Measurements from ENCODE around the gene ZNF576.

The ZNF576 gene

DNA sequence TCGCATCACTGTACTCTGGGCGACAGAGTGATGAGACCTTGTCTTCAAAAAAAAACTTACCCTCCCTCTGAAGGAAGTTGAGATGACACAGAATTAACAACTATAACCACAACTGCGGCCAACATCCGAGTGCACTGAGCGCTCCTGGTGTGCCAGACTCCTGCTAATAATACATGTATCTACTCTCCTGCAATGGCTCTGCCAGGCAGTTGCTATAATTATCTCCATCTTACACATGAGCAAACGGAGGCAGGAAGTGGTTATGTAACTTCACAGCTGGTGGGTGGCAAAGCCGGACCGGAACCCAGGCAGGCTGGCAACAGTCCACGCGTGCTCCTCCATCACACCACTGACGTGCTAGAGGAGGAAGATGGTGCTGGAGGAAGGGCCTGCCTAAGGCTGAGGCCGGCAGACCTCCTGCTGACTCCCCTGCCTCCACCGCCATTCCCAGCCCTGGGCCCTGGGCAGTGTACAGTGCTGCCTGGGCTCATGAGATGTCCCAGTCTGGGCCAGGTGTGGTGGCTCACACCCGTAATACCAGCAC lies 33.6 kb upstream of the ZNF576 start:
- peaks cover 40% of the 10 kb centered on the region for H3K36me3 Mint-ChIP-seq (ENCODE audit: insufficient read depth)
- ATAC-seq (replicated peaks) (peak; percentile 94), DNase-seq (peak; percentile 82)
- H3K27me3 Mint-ChIP-seq: no peaks in the 10 kb centered on the region
- H3K4me1 Mint-ChIP-seq (ENCODE audit: low read depth in 2 of 2): peaks cover 43 to 54% of the 10 kb centered on the region in 2 donors
- peak overlapping the region; percentile 62 to 75 for H3K4me3 Mint-ChIP-seq
- H3K9me3 Mint-ChIP-seq: no peaks in the 10 kb centered on the region
- peak overlapping the region; percentile 92 to 98 for H3K27ac Mint-ChIP-seq

DNA sequence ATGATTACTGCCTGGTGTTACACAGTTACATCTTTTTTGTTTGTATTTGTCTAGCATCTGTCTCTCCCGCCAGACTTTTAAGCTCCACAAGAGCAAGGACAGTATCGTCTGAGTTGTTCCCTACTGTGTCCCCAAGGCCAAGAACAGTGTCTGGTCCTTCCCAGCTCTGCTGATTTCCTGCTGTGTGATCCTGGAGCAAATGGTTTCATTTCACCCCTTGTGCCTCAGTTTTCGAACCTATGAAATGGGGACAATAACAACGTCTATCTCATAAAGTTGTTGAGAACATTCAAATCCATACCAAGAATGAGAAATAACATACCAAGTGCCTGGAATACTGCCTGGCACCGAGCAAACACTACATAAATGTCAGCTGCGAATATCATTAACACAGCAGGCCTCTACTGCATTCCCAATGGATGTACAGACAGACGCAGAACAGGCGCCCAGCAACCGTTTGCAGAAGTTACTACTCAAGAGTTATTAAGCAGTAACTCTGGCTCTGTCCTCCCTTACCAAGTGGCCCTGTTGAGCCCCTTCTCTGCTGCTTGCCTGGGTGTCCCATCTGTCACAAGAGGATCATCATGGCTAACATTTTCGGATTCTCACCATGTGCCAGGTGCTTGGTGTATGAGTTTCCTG lies 32.5 kb upstream of the ZNF576 start:
- Mint-ChIP-seq H3K9me3 (no peaks in the 10 kb centered on the region), H3K36me3 (ENCODE audit: insufficient read depth) (peaks cover 40% of the 10 kb centered on the region), H3K4me1 (ENCODE audit: low read depth in 2 of 2) (peaks cover 43 to 54% of the 10 kb centered on the region in 2 donors), H3K27ac (peak overlapping the region; percentile 92 to 98), H3K4me3 (peak overlapping the region; percentile 4 to 42), H3K27me3 (no peaks in the 10 kb centered on the region)
- DNase-seq (no peak), ATAC-seq (replicated peaks) (no peak)

DNA sequence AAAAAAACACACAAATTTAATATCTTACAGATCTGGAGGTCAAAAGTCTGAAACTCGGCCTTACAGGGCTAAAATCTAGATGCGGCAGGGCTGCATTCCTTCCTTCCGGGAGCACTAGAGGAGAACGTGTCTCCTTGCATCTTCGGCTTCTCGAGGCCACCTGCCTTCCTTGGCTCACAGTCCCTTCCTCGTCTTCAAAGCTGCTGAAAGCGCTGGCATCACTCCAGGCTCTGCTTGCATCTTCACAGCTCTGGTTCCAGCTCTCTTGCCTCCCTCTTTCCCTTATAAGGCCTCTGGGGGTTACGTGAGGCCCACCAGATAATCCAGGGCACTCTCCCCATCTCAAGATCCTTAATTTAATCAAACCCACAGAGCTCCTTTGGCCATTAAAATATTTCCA lies 31.6 kb upstream of the ZNF576 start:
- H3K36me3 Mint-ChIP-seq (ENCODE audit: insufficient read depth): peaks cover 36% of the 10 kb centered on the region
- ATAC-seq (replicated peaks) (no peak), DNase-seq (no peak)
- no peaks in the 10 kb centered on the region for H3K27me3 Mint-ChIP-seq
- no peaks in the 10 kb centered on the region for H3K9me3 Mint-ChIP-seq
- H3K4me1 Mint-ChIP-seq (ENCODE audit: low read depth in 2 of 2): peaks cover 43 to 62% of the 10 kb centered on the region in 2 donors
- no peak overlapping the region for H3K4me3 Mint-ChIP-seq
- peak overlapping the region in 1 of 2 donors; percentile 98 for H3K27ac Mint-ChIP-seq

DNA sequence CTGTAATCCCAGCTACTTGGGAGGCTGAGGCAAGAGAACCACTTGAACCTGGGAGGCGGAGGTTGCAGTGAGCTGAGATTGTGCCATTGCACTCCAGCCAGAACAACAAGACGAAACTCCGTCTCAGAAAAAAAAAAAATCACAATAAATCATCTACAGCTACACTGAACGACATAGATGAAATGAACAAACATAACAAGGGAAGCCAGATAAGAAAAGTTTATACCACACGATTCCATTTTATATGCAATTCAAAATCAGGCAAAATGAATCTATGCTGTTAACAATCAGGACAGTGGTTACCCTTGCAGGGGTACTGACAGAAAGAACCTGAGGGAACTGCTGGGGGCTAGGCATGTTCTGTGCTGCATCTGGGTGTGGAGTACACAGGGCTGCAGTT lies 26.7 kb upstream of the ZNF576 start:
- H3K4me3 Mint-ChIP-seq: no peak overlapping the region
- peaks cover 18% of the 10 kb centered on the region for H3K36me3 Mint-ChIP-seq (ENCODE audit: insufficient read depth)
- ATAC-seq (replicated peaks) (no peak), DNase-seq (no peak)
- H3K27ac Mint-ChIP-seq: peak overlapping the region; percentile 46 to 51
- peaks cover 23 to 39% of the 10 kb centered on the region in 2 donors for H3K4me1 Mint-ChIP-seq (ENCODE audit: low read depth in 2 of 2)
- H3K9me3 Mint-ChIP-seq: no peaks in the 10 kb centered on the region
- H3K27me3 Mint-ChIP-seq: no peaks in the 10 kb centered on the region

DNA sequence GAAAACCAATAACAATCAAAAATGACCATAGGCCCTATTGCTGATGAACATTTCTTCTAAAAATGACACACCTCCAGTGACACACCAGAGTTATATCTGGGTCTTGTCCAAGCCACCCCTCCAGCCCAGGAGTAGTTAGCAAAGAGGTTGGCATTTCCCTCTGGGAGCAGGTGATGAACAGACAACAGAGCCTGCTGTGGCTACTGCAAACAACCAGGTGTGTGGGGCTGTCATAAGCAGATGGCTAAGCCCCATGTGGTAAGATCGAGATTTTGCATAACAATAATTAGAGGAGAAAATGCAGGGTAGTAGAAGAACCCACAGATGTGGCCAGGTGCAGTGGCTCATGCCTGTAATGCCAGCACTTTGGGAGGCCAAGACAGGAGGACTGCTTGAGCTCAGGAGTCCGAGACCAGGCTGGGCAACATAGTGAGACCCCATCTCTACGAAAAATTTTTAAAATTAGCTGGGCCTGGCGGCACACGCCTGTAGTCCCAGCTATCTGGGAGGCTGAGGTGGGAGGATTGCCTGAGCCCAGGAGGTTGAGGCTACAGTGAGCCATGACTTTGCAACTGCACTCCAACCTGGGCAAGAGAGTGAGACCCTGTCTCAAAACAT lies 26.1 kb upstream of the ZNF576 start:
- H3K4me3 Mint-ChIP-seq: no peak overlapping the region
- H3K27ac Mint-ChIP-seq: peak overlapping the region; percentile 46 to 51
- peaks cover 23% of the 10 kb centered on the region for H3K36me3 Mint-ChIP-seq (ENCODE audit: insufficient read depth)
- no peak for DNase-seq
- ATAC-seq (replicated peaks): no peak
- peaks cover 25 to 40% of the 10 kb centered on the region in 2 donors for H3K4me1 Mint-ChIP-seq (ENCODE audit: low read depth in 2 of 2)
- no peaks in the 10 kb centered on the region for H3K27me3 Mint-ChIP-seq
- H3K9me3 Mint-ChIP-seq: no peaks in the 10 kb centered on the region

DNA sequence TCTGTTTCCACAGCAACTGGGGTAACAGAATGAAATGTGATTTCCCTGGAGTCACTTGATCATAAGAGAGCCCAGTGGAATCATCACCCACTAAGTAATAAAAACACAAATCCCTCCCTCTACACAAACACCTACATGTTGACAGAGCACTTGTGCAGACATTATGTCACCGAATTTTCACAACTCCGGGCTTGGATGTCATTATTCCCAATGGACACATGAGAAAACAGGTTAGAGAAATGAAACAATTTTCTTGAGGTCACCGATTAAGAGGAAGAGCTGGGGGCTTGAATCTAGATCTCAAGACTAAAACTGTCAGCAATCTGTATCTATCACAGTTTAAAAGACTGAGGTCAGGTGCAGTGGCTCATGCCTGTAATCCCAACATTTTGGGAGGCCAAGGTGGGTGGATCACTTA lies 24.2 kb upstream of the ZNF576 start:
- DNase-seq (no peak), ATAC-seq (replicated peaks) (no peak)
- H3K27me3 Mint-ChIP-seq: no peaks in the 10 kb centered on the region
- no peak overlapping the region for H3K27ac Mint-ChIP-seq
- H3K4me1 Mint-ChIP-seq (ENCODE audit: low read depth in 2 of 2): peaks cover 25 to 44% of the 10 kb centered on the region in 2 donors
- H3K36me3 Mint-ChIP-seq (ENCODE audit: insufficient read depth): peaks cover 24% of the 10 kb centered on the region
- no peak overlapping the region for H3K4me3 Mint-ChIP-seq
- H3K9me3 Mint-ChIP-seq: no peaks in the 10 kb centered on the region

DNA sequence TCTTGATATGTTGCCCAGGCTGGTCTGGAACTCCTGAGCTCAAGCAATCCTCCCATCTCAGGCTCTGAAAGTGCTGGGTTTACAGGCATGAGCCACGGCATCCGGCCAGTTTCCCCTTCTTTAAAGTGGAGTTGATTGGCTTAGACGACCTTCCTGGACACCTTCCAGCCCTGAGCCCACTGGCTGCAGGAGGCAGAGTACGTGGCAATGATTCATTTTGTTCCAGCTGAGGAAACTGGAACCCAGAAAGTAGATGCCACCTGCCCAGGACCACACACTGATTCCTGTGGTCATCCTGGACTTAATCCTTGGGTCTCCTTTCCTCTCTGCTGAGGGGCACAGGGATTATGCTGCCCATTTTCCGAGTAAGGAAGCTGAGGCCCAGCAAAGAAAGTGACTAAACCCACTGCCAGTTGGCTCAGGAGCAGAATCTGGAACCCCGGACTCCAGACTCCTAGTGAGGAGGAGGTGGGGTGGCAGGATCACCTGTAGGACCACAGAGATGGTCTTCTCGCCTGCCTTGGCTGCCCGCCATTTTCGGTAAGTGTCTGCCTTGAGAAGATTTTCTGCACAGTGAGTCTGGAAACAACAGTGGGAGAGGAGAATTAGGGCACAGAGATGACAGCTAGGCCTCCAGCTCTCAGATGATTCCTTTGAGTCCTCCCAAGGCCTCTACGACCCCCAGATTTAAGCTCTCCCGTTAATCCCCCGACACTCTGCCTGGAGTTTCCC lies 21.8 kb upstream of the ZNF576 start:
- ATAC-seq (replicated peaks) (no peak), DNase-seq (no peak)
- Mint-ChIP-seq H3K9me3 (no peaks in the 10 kb centered on the region), H3K4me3 (peak overlapping the region; percentile 98), H3K36me3 (ENCODE audit: insufficient read depth) (peaks cover 18% of the 10 kb centered on the region), H3K4me1 (ENCODE audit: low read depth in 2 of 2) (peaks cover 32 to 39% of the 10 kb centered on the region in 2 donors), H3K27me3 (no peaks in the 10 kb centered on the region), H3K27ac (peak overlapping the region; percentile 99 to 100)

DNA sequence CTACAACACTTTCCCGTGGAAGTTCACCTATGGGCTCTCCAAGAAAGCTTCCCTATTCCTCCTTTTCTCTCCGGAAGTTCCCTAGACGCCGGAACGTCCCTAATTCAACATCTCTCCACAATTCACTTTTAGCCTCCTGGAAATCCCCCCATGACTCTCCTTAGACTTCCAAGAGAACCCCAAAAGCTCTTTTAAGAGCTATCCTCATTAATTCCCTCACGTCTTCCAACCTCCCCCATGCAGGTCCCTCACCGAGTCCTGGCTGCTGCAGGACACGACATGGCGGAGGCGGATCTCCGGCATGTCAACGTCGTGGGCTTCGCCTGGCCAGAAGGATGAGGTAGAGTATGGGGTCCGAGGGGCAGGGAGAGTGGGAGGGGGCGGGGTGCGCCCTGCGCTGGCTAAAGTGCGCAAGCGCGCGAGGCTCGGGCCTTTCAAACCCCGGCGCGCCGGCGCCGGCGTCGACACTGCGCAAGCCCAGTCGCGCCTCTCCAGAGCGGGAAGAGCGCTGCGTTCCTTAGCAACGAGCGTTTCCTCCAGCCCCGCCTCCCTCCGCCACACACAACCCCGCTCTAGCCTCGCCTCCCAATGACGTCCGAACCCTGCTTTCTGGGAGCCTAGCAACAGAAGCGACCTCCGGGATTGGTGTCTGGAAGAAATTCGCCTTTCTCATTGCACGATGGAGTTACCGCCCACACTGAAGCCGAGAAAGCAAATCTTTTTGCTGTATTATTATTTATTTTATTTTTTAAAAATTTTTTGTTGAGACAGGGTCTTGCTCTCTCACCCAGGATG lies 21.0 kb upstream of the ZNF576 start, which contains the start of the genes PINLYP and XRCC1:
Gene PINLYP (plus strand): TSS at position 646 of the 795 bp plus-strand sequence. CDS start 1,391 bp downstream, outside the sequence.
Gene XRCC1 (minus strand): TSS at position 372 of the 795 bp plus-strand sequence. CDS start 69 bp downstream, at position 303.
- peak; percentile 92 to 95 (median 94) for DNase-seq
- Mint-ChIP-seq H3K27me3 (no peaks in the 10 kb centered on the region), H3K36me3 (ENCODE audit: insufficient read depth) (peaks cover 18% of the 10 kb centered on the region), H3K4me1 (ENCODE audit: low read depth in 2 of 2) (peaks cover 34 to 37% of the 10 kb centered on the region in 2 donors), H3K9me3 (no peaks in the 10 kb centered on the region), H3K27ac (peak within 1 kb of the TSS; percentile 99 to 100), H3K4me3 (peak within 1 kb of the TSS; percentile 98)
- ATAC-seq (replicated peaks): peak; percentile 99

DNA sequence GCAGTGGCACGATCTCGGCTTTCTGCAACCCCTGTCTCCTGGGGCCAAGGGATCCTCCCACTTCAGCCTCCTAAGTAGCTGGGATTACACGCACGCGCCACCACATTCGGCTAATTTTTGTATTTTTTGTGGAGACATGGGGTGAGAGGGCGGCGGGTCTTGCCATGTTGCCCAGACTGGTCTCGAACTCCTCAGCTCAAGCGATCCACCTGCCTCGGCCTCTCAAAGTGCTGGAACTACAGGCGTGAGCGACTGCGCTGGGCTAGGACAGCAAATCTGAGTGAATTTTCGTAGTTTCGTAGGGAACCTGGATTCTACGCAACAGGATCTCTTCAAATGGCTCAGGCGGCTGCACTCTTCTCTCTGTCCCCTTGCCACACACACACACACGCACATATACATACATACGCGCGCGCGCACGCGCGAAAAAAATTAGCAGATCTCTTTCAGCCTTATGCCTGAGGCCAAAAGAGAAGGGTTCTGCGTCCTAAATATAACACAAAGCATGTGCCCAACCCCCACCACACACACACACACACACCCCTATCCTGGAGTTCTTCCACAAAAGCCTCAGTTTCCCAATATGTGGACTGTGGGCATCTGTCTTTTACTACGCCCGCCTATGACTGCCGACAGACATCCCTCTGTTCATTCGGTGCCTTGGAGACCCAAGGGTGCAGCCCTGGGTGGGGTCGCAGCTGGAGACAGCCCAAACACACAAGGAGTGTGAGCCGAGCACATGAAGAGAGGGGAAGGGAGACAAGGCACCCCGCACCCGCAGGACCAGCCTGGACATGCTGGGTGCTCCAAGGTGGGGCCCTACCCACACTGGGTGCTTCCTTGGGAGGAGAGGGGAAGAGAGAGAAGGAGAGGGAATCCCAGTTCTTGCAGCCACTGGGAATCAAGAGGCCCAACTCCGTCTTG lies 20.2 kb upstream of the ZNF576 start:
- Mint-ChIP-seq H3K27ac (peak overlapping the region; percentile 99 to 100), H3K36me3 (ENCODE audit: insufficient read depth) (peaks cover 18% of the 10 kb centered on the region), H3K27me3 (no peaks in the 10 kb centered on the region), H3K4me3 (peak overlapping the region; percentile 98), H3K9me3 (no peaks in the 10 kb centered on the region), H3K4me1 (ENCODE audit: low read depth in 2 of 2) (peaks cover 29 to 34% of the 10 kb centered on the region in 2 donors)
- DNase-seq: no peak
- no peak for ATAC-seq (replicated peaks)

DNA sequence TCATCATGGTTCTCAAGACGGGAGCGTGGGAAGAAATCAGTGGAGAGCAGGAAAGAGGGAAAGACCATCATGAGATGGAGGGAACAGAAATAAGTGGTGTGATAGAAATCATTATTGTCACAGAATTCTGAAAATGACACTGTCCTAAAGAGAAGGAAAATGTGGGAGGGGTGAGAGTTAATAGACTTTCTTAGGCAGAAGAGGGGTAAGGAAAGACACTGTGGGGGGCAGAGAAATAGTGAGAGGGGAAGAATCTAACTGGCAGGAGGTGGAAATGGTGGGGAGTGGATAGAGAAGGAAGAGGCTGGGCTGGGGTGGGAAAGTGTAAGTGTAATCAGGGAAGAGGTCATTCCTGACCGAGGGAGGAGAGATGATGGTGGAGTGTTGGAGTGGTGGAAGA lies 17.6 kb upstream of the ZNF576 start:
- peaks cover 15% of the 10 kb centered on the region for H3K36me3 Mint-ChIP-seq (ENCODE audit: insufficient read depth)
- H3K27ac Mint-ChIP-seq: peak overlapping the region; percentile 57 to 74
- no peaks in the 10 kb centered on the region for H3K27me3 Mint-ChIP-seq
- H3K4me1 Mint-ChIP-seq (ENCODE audit: low read depth in 2 of 2): peaks cover 22 to 25% of the 10 kb centered on the region in 2 donors
- H3K9me3 Mint-ChIP-seq: no peaks in the 10 kb centered on the region
- H3K4me3 Mint-ChIP-seq: peak overlapping the region; percentile 36 to 65
- DNase-seq (no peak), ATAC-seq (replicated peaks) (no peak)

DNA sequence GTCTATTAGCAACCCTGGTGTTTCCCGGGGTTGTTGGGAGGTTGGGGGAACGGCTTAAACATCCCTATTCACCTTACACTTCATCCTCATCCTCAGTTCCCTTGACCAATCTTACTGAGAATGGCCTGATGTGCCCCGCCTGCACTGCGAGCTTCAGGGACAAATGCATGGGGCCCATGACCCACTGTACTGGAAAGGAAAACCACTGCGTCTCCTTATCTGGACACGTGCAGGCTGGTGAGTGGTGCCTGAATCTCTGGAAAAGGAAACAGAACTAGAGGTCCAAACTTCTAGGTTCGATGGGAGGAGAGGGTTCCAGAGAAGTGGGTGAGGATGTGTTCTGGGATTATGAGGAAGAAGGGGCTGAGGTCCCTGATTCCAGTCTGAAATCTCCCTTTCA lies 14.9 kb upstream of the ZNF576 start:
- H3K27me3 Mint-ChIP-seq: no peaks in the 10 kb centered on the region
- peak overlapping the region in 1 of 2 donors; percentile 65 for H3K4me3 Mint-ChIP-seq
- H3K36me3 Mint-ChIP-seq (ENCODE audit: insufficient read depth): peaks cover 7% of the 10 kb centered on the region
- DNase-seq (no peak), ATAC-seq (replicated peaks) (no peak)
- peak overlapping the region in 1 of 2 donors; percentile 57 for H3K27ac Mint-ChIP-seq
- H3K9me3 Mint-ChIP-seq: no peaks in the 10 kb centered on the region
- peaks cover 8 to 21% of the 10 kb centered on the region in 2 donors for H3K4me1 Mint-ChIP-seq (ENCODE audit: low read depth in 2 of 2)

DNA sequence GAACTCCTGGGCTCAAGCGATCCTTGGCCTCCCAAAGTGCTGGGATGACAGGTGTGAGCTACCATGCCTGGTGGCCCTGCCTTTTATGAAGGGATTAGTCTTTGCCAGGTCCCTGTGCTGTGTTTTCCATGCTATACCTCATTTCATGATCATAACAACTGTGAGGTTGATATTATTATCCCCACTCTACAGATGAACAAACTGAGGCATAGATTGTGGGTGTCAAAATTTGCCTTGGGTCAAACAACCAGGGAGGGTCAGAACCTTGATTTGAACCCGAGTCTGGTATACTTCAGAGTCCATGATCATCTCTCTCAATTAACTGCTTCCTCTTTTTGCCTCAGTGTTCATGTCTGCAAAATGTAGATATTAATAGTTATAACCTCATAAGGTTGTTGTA lies 13.9 kb upstream of the ZNF576 start:
- Mint-ChIP-seq H3K9me3 (no peaks in the 10 kb centered on the region), H3K4me1 (ENCODE audit: low read depth in 2 of 2) (peaks cover 6 to 21% of the 10 kb centered on the region in 2 donors), H3K36me3 (ENCODE audit: insufficient read depth) (peaks cover 6% of the 10 kb centered on the region), H3K27ac (peak overlapping the region in 1 of 2 donors; percentile 57), H3K4me3 (no peak overlapping the region), H3K27me3 (no peaks in the 10 kb centered on the region)
- no peak for DNase-seq
- ATAC-seq (replicated peaks): no peak
